GM12874 (cell line): ENCODE results near the gene STAT5A.

Source experiments
- TF ChIP-seq, protein P1 (sequence below): IDR thresholded peaks from 2 replicates; pipeline ENCODE4 v1.5.1; 2011; ENCODE audit warnings: low read depth, mild to moderate bottlenecking, control low read depth, low read length, moderate library complexity; ENCODE audit not compliant: insufficient read depth

Gene STAT5A

DNA sequence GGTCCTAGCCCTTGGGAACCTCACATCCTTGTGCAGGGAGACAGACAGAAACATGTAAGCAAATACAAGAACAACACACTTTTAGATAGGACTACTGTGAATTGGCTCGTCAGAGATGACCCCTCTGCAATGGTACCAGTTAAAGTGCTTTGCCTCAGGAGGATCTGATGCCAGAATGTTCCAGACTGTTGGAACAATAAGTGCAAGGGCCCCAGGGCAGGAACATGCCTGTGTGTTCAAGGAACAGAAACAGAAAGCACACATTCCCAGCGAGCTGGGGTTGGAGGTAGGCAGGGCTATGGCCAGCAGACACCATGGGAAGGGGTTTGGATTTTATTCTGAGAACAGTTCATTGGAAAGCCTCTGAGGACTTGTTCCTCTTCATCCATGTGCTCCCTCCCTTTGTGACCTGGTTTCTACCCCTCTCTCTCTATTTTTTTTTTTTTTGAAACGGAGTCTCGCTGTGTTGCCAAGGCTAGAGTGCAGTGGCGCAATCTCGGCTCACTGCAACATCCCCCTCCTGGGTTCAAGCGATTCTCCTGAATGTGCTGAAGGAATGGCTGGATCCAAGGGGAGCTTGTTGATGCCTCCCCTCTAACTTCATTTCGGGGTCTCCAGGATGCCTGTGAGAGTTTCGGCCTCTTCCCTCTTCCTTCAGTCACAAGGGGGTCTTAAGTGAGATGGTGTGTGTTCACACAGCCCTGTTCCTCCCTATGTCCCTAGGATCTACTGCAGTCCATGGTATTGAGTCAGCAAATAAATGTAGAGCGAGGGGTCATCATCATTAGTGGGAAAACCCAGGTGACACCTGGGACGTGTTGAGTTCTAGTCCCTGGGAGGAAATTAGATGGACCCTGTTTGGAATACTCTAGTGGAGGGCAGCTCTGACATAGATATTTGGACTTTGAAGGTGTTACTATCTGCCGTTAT lies 6.4 kb downstream of the STAT5A start:
- TF ChIP-seq, protein P1, sequence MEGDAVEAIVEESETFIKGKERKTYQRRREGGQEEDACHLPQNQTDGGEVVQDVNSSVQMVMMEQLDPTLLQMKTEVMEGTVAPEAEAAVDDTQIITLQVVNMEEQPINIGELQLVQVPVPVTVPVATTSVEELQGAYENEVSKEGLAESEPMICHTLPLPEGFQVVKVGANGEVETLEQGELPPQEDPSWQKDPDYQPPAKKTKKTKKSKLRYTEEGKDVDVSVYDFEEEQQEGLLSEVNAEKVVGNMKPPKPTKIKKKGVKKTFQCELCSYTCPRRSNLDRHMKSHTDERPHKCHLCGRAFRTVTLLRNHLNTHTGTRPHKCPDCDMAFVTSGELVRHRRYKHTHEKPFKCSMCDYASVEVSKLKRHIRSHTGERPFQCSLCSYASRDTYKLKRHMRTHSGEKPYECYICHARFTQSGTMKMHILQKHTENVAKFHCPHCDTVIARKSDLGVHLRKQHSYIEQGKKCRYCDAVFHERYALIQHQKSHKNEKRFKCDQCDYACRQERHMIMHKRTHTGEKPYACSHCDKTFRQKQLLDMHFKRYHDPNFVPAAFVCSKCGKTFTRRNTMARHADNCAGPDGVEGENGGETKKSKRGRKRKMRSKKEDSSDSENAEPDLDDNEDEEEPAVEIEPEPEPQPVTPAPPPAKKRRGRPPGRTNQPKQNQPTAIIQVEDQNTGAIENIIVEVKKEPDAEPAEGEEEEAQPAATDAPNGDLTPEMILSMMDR, result no peak

DNA sequence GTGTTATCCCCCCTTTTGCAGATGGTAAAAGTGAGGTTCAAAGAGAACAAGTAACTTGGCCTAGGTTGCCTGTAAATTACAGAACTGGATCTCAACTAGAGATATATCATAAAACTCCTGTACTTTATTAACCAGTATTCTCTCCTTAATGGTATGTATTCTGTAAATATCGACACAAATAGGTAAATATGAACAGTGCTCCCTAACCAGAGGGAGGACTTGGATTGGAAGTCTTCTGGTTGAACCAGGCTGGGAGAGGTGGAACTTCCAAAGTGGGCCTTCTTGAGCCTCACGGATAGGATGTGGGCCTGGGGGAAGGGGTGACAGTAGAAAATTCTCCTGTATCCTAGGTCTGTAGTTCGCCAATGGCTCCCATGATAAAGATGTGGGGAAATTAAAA lies 7.7 kb downstream of the STAT5A start:
- TF ChIP-seq, protein P1, result no peak

DNA sequence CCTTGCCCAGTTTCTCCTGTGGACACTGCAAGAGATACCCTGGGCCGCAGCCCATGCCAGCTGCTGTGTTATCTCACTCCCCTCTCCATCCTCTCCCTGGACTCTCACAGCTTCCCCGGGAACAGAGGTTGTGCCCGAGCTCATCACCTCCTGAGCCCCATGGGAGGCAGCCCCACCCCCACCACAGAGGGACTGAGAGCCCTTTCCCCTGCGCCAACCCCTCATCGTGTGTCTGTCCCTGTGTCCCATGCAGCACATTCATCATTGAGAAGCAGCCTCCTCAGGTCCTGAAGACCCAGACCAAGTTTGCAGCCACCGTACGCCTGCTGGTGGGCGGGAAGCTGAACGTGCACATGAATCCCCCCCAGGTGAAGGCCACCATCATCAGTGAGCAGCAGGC lies 12.7 kb downstream of the STAT5A start:
- TF ChIP-seq, protein P1, result no peak

DNA sequence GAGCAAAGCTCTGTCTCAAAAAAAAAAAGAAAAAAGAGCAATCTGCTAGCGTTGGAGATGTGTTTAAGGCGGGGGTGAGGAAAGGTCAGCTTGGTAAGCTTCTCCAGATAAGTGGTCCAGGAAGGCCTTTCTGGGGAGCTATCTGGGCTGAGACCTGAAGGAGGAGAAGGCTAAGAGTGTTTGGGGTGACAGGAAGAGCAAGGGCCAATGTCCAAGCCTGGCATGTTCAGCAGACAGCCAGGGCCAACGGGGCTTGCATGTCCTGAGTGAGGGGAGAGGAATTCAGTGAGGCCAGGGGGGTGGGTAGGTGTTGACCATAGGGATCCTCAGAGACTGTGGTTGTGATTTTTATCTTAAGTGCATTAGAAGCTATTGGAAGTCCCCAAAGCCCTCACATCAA lies 15.4 kb downstream of the STAT5A start:
- TF ChIP-seq, protein P1, result no peak

DNA sequence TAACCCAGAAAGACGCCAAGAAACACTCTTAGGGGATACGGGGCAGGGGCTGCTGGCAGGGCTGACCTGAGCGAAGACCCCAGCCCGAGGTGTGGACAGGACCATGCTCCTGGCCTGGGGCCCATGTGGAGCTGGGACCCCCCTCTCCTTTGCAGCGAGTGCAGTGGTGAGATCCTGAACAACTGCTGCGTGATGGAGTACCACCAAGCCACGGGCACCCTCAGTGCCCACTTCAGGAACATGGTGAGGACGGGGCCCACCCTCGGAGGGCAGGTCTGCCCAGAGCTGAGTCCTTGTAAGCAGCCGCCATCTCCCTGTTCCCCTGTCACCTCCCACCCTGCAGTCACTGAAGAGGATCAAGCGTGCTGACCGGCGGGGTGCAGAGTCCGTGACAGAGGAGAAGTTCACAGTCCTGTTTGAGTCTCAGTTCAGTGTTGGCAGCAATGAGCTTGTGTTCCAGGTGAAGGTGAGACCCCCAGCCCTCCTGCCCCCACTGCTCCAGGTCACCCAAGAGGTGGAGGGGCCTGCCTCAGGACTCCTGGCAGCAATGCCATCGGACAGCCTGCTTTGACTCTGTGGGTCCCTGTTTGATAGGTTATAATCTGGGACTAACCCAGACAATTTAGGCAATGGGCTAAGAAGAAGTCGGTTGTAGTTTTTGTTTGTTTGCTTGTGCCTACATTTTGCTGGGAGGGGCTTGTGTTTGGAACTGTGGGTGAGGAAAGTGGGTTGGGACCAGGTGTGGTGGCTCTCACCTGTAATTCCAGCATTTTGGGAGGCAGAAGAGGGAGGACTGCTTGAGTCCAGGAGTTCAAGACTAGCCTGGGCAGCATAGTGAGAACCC lies 16.1 kb downstream of the STAT5A start:
- TF ChIP-seq, protein P1, result no peak

DNA sequence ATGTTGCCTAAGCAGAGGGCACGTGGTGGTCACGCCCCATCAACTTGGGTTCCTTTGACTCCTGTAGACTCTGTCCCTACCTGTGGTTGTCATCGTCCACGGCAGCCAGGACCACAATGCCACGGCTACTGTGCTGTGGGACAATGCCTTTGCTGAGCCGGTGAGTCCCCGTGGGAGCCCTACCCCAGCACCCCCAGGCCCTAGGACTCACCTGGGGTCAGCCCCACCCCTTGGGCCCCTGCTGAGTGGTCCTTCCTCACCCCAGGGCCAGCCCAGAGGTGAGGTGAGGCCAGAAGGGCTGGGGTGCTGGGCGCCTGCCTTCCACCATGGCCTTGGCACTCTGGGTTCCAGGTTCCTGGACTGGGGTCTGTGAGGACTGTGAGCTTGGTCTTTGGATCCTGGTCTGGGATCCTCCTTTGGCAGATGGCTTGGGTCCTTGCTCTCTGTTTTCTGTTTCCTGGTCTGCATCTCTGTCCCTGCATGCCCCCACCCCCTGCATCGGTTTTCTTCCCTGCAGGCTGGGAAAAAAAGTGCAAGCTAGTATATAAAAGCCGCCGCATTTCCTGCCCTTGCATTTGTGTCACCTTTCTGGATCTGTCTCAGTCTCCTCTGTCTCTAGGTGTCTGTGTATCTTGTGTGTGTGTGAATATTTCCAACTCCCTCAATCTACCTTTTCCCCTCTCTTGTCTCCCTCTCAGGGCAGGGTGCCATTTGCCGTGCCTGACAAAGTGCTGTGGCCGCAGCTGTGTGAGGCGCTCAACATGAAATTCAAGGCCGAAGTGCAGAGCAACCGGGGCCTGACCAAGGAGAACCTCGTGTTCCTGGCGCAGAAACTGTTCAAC lies 17.5 kb downstream of the STAT5A start:
- TF ChIP-seq, protein P1, result no peak

DNA sequence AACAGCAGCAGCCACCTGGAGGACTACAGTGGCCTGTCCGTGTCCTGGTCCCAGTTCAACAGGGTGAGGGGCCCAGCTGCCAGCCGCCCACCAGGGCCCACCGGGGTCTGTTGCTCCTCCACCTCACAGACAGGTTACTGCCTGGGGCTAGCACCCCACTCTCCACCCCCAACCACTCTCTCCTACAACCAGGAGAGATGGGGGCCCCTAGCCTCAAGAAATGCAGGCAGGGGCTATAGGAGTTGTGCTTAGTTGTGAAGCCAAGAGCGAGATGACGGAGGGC lies 18.0 kb downstream of the STAT5A start:
- TF ChIP-seq, protein P1, result no peak
